Liver (tissue), 3 donors: ENCODE measurements around the gene EMCN.

ENCODE experiments used
- CTCF ChIP-seq: fragments of 150-350 bp; IDR thresholded peaks from 2 replicates; pipeline ENCODE4 v1.5.1; 2017; ENCODE audit warnings: improper control_type of control experiment, low read depth, low read length; ENCODE audit not compliant: missing input control
- EGR1 ChIP-seq, 2 donors: IDR thresholded peaks; 2 replicates each; pipeline ENCODE4 v1.6.1; 2016 to 2018; ENCODE audit warnings: antibody characterized with exemption in 2 of 2, low read depth in 2 of 2
- GABPA ChIP-seq, 2 donors: IDR thresholded peaks in 1 of 2; conservative IDR thresholded peaks in 1 of 2; 2 replicates each; pipeline ENCODE4 v1.6.1; 2016; ENCODE audit warnings: antibody characterized with exemption in 2 of 2, mild to moderate bottlenecking in 1 of 2, moderate library complexity in 1 of 2
- HNF4G ChIP-seq: IDR thresholded peaks from 2 replicates; pipeline ENCODE4 v1.6.1; 2016; ENCODE audit warnings: antibody characterized with exemption
- JUND ChIP-seq, 2 donors: IDR thresholded peaks; 2 replicates each; pipeline ENCODE4 v1.6.1; 2016; ENCODE audit warnings: antibody characterized with exemption in 2 of 2
- RAD21 ChIP-seq, 2 donors: IDR thresholded peaks; 2 replicates each; pipeline ENCODE4 v1.6.1; 2016; ENCODE audit warnings: antibody characterized with exemption in 2 of 2, mild to moderate bottlenecking in 2 of 2
- REST ChIP-seq: IDR thresholded peaks from 2 replicates; pipeline ENCODE4 v1.6.1; 2016; ENCODE audit warnings: antibody characterized with exemption, mild to moderate bottlenecking
- RXRA ChIP-seq, 2 donors: IDR thresholded peaks; 2 replicates each; pipeline ENCODE4 v1.6.1; 2017 to 2018; ENCODE audit warnings: antibody characterized with exemption in 2 of 2, mild to moderate bottlenecking in 1 of 2
- TAF1 ChIP-seq: conservative IDR thresholded peaks from 2 replicates; pipeline ENCODE4 v1.6.1; 2016; ENCODE audit warnings: antibody characterized with exemption, mild to moderate bottlenecking
- YY1 ChIP-seq: IDR thresholded peaks from 2 replicates; pipeline ENCODE4 v1.6.1; 2016; ENCODE audit warnings: antibody characterized with exemption, mild to moderate bottlenecking
- donor health status: healthy.
- donor health status: healthy.

GRCh38 chr4:100469555-100469954, 48.3 kb downstream of the EMCN start:
- TF ChIP-seq YY1, result no peak
- no peak for TF ChIP-seq CTCF
- no peak for TF ChIP-seq RAD21 (IDR thresholded peaks at IDR 0.05)
- TF ChIP-seq RXRA (IDR thresholded peaks at IDR 0.05), result no peak
- no peak for TF ChIP-seq JUND (IDR thresholded peaks at IDR 0.05)
- no peak for TF ChIP-seq TAF1
- TF ChIP-seq GABPA (IDR thresholded peaks at IDR 0.05 in 1 of 2, conservative IDR thresholded peaks at IDR 0.05 in 1 of 2), result no peak
- no peak for TF ChIP-seq HNF4G
- TF ChIP-seq REST, result no peak
- TF ChIP-seq EGR1 (IDR thresholded peaks at IDR 0.05; ENCODE audit: low read depth in 2 of 2), result no peak
